SU-DHL-6 (cell line): ENCODE measurements around the gene MAPK11.

Experiments
- H2AFZ ChIP-seq: fragments of 200-600 bp; sonication (generic); 2 replicates; pipeline ENCODE4 v1.6.1; 2014; ENCODE audit warnings: low read depth, mild to moderate bottlenecking, moderate library complexity, mixed read lengths, antibody characterized with exemption, low read length; ENCODE audit not compliant: severe bottlenecking
- H3F3A ChIP-seq: fragments of 200-600 bp; shearing (Covaris generic); 2 replicates; pipeline ENCODE4 v1.6.0; 2016; ENCODE audit warnings: antibody characterized with exemption, mild to moderate bottlenecking; ENCODE audit not compliant: insufficient read depth
- H3K27ac ChIP-seq: fragments of 200-600 bp; sonication (generic); 2 replicates; pipeline ENCODE4 v1.5.1; 2016; ENCODE audit warnings: low read depth, mild to moderate bottlenecking, low read length, moderate library complexity, mixed read lengths
- H3K27me3 ChIP-seq: fragments of 200-600 bp; sonication (generic), shearing (Covaris generic); 2 replicates; pipeline ENCODE4 v1.6.0; 2014; ENCODE audit warnings: mild to moderate bottlenecking, low read length
- H3K36me3 ChIP-seq: fragments of 200-600 bp; sonication (generic); 2 replicates; pipeline ENCODE4 v1.6.1; 2014; ENCODE audit warnings: mild to moderate bottlenecking, low read length, mixed read lengths
- H3K4me2 ChIP-seq: fragments of 300-600, 200-600 bp; shearing (Covaris generic), sonication (generic); 2 replicates; pipeline ENCODE4 v1.6.0; 2014; ENCODE audit warnings: low read length, low read depth, mild to moderate bottlenecking; ENCODE audit not compliant: poor library complexity, severe bottlenecking
- H3K4me3 ChIP-seq: fragments of 200-600 bp; sonication (generic); 2 replicates; pipeline ENCODE4 v1.5.1; 2014; ENCODE audit warnings: antibody characterized with exemption, low read length, mild to moderate bottlenecking, mixed read lengths; ENCODE audit not compliant: insufficient read depth, poor library complexity, severe bottlenecking
- H3K79me2 ChIP-seq: fragments of 200-600 bp; sonication (generic); 2 replicates; pipeline ENCODE4 v1.6.1; 2014; ENCODE audit warnings: mild to moderate bottlenecking, low read length, moderate library complexity; ENCODE audit not compliant: insufficient read depth
- H3K9ac ChIP-seq: fragments of 200-600 bp; sonication (generic); 2 replicates; pipeline ENCODE4 v1.7.0; 2014; ENCODE audit warnings: mild to moderate bottlenecking, low read length
- H3K9me2 ChIP-seq: fragments of 200-600 bp; sonication (generic); replicated peaks from 2 replicates; pipeline ENCODE4 v1.6.1; 2014; ENCODE audit warnings: low read length; ENCODE audit not compliant: insufficient read depth
- H3K9me3 ChIP-seq: fragments of 200-600 bp; sonication (generic); 2 replicates; pipeline ENCODE4 v1.6.1; 2014; ENCODE audit warnings: low read length, mixed read lengths; ENCODE audit not compliant: insufficient read depth
- H4K20me1 ChIP-seq: fragments of 200-600 bp; sonication (generic); 2 replicates; pipeline ENCODE4 v1.6.1; 2014; ENCODE audit warnings: low read depth, mild to moderate bottlenecking, antibody characterized with exemption, low read length, moderate library complexity, mixed read lengths
- EZH2phosphoT487 ChIP-seq: fragments of 200-600 bp; sonication (generic), shearing (Covaris generic); conservative IDR thresholded peaks from 2 replicates; pipeline ENCODE4 v1.6.1; 2018; ENCODE audit warnings: mild to moderate bottlenecking, antibody characterized with exemption, low read length, moderate library complexity, mixed read lengths
- TF ChIP-seq, protein P1 (sequence below): fragments of 200-600 bp; sonication (generic); IDR thresholded peaks from one replicate; pipeline ENCODE4 v1.5.1; 2017; ENCODE audit warnings: antibody characterized with exemption, mild to moderate bottlenecking, low read length, moderate library complexity; ENCODE audit not compliant: insufficient read depth, poor library complexity, severe bottlenecking

The MAPK11 gene

DNA sequence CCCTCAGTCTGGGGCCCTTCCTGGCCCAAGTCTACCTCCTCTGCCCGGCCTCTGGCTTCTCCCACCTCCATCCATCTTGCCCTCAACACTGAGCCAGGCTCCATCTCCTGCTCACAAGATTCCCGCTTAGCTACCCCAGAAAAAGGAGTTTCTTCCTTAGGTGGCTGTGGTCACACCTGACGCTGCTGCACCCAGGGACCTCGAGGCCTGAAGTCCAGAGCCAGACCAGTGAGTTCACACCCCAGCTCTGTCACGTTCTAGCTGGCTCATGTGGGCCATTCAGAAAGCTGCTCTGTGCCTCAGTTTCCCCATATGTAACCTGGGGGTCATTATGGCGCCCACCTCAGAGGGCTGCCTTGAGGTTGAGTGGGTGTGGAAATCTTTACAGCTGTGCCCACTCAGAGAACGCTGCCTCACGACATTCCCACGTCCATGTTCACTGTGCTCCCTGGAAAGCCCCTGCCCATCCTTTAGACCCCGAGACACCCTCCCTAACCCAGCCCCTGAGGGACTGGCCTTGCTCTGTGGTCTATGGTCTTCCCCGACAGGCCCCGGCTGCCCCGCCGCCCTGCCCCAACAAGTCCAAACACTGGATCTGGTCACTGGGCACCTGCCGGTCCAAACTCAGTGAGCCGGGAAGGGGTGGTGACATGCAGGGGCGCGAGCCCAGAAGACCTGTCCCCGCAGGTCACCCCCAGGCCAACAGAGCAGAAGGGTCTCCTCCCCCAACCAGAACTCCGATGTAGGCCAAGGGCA is 27.5 kb upstream of the MAPK11 start:
- TF ChIP-seq, protein P1, sequence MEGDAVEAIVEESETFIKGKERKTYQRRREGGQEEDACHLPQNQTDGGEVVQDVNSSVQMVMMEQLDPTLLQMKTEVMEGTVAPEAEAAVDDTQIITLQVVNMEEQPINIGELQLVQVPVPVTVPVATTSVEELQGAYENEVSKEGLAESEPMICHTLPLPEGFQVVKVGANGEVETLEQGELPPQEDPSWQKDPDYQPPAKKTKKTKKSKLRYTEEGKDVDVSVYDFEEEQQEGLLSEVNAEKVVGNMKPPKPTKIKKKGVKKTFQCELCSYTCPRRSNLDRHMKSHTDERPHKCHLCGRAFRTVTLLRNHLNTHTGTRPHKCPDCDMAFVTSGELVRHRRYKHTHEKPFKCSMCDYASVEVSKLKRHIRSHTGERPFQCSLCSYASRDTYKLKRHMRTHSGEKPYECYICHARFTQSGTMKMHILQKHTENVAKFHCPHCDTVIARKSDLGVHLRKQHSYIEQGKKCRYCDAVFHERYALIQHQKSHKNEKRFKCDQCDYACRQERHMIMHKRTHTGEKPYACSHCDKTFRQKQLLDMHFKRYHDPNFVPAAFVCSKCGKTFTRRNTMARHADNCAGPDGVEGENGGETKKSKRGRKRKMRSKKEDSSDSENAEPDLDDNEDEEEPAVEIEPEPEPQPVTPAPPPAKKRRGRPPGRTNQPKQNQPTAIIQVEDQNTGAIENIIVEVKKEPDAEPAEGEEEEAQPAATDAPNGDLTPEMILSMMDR: no peak
- TF ChIP-seq EZH2phosphoT487: no peak
- Histone ChIP-seq H3K79me2 (no peaks in the 10 kb centered on the region; the same call in 1 of the 2 replicates), H3K9ac (no peak overlapping the region), H3K4me3 (no peak overlapping the region), H3K27ac (no peak overlapping the region), H3K4me2 (no peak overlapping the region), H3F3A (peaks cover 13% of the 10 kb centered on the region), H4K20me1 (no peaks in the 10 kb centered on the region), H3K9me2 (no peaks in the 10 kb centered on the region), H3K27me3 (no peaks in the 10 kb centered on the region), H3K9me3 (no peaks in the 10 kb centered on the region), H2AFZ (no peak overlapping the region), H3K36me3 (no peaks in the 10 kb centered on the region)

DNA sequence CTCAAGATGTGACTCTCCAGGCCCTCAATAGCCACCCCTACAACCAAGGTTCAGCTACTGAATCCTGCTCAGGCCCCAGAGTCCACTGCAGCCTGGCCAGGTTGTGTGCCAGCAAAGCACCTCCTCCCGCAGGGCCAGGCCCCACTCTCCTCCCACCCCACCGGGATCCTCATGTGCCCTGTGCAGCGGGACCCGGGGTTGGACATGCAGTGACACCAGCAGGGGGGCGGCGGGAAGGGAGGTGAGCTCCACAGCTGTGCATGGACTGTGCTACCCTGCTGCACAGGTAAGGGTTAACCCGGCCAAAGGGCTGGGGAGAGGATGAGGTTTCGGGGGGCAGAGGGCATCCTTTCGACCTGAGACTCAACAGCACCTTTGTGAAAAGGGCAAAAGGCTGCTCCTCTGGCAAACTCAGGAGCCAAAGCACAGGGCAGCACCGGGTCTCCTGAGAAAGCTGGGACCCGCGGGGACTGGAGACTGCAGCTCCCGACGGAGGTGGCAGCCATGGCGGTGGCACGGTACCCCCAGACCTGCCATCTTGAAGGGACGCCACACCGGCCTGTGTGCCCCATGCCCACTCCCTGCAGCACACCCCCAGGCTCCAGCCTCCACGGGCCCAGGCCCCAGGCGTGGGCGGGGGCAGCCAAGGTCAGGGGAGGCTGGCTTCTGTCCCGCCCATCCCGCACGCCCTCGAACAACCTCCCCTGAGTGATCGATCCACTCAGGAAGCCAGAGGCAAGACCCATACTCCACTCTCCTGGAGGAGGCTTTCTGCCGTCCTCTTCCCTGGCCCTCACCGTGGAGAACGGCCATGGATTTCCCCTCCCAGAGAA is 26.7 kb upstream of the MAPK11 start:
- H3K79me2 ChIP-seq: no peaks in the 10 kb centered on the region; the same call in 1 of the 2 replicates
- no peaks in the 10 kb centered on the region for H4K20me1 ChIP-seq
- peak overlapping the region; percentile 45 for H3K27ac ChIP-seq

DNA sequence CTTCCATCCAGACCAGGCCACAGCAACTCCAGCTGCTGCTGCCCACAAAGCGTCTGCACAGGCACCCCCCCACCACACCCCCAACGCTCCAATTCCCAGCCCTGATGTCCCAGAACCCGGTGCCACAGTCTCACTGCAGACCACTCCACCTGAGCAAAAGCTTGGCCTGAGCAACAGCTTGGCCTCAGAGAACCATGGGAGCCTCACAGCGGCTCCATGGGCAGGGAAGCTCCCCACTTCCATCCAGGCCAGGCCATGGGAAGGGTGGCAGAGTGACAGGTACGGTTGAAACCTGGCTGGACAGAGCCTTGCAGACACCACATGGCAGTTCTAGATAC is 24.1 kb upstream of the MAPK11 start:
- H3K36me3 ChIP-seq: no peaks in the 10 kb centered on the region
- no peaks in the 10 kb centered on the region; the same call in 1 of the 2 replicates for H3K79me2 ChIP-seq
- peaks cover 4% of the 10 kb centered on the region; the same call in 1 of the 2 replicates for H3F3A ChIP-seq
- H3K9me3 ChIP-seq: no peaks in the 10 kb centered on the region
- no peak overlapping the region for H3K9ac ChIP-seq
- H2AFZ ChIP-seq: no peak overlapping the region
- H3K27ac ChIP-seq: no peak overlapping the region
- H3K9me2 ChIP-seq: no peaks in the 10 kb centered on the region
- H4K20me1 ChIP-seq: no peaks in the 10 kb centered on the region
- H3K4me2 ChIP-seq: no peak overlapping the region
- H3K4me3 ChIP-seq: no peak overlapping the region
- TF ChIP-seq, protein P1: no peak
- TF ChIP-seq EZH2phosphoT487: no peak
- no peaks in the 10 kb centered on the region for H3K27me3 ChIP-seq

More for the DNA sequence above, 26.7 kb upstream of the MAPK11 start:
- TF ChIP-seq EZH2phosphoT487: no peak
- TF ChIP-seq, protein P1: no peak
- Histone ChIP-seq H3K9me3 (no peaks in the 10 kb centered on the region), H3K9me2 (no peaks in the 10 kb centered on the region), H3K27me3 (no peaks in the 10 kb centered on the region), H3K4me3 (no peak overlapping the region), H2AFZ (no peak overlapping the region), H3K36me3 (no peaks in the 10 kb centered on the region), H3K9ac (no peak overlapping the region), H3F3A (peaks cover 5% of the 10 kb centered on the region), H3K4me2 (no peak overlapping the region)
